GM19324 (cell line): ENCODE measurements around the gene SLC29A3.
"Not testable (repeated sequence)": the region's sequence is repeated elsewhere in the genome, so short reads cannot be mapped to it uniquely, and the experiment has no call there.

Source experiments
- ATAC-seq: cut with Tn5 transposase; IDR thresholded peaks from one replicate; pipeline ENCODE4 v1.9.1; 2021; ENCODE audit warnings: mild to moderate bottlenecking, moderate library complexity; ENCODE audit not compliant: unreplicated experiment, low FRiP score

The SLC29A3 gene

GRCh38 chr10:71319042-71319799, at the start of gene SLC29A3:
TSS of gene SLC29A3 (plus strand) at chr10:71319259. CDS start at chr10:71319310, 51 bp downstream.
- peak; percentile 81 for ATAC-seq

GRCh38 chr10:71269301-71270288, 49.5 kb upstream of the SLC29A3 start:
- no peak for ATAC-seq

GRCh38 chr10:71270301-71271220, 48.5 kb upstream of the SLC29A3 start:
- no peak for ATAC-seq

GRCh38 chr10:71271662-71272055, 47.4 kb upstream of the SLC29A3 start:
- ATAC-seq = no peak

GRCh38 chr10:71272056-71272771, 46.8 kb upstream of the SLC29A3 start:
- no peak for ATAC-seq

GRCh38 chr10:71272974-71273373, 46.1 kb upstream of the SLC29A3 start:
- not testable (repeated sequence) for ATAC-seq

DNA sequence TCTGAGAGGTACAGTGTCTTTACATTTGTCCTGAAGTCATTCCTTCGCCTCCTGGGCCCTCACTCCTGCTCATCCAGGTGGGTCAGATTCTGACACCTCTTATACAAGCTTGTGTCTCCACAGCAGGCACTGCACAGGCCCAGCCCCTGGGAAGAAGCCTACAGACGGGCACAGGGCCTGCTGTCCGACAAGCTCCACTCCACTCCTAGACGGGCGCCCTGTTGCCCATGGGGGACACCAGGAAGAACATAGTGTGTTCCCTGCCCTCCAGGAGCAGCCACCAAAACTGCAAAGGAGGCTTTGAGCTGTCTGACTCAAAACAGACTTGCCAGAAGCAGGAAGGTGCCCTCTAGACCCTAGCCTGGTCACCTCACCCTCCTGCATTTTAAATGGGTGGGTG, 45.6 kb upstream of the SLC29A3 start:
- ATAC-seq = no peak

DNA sequence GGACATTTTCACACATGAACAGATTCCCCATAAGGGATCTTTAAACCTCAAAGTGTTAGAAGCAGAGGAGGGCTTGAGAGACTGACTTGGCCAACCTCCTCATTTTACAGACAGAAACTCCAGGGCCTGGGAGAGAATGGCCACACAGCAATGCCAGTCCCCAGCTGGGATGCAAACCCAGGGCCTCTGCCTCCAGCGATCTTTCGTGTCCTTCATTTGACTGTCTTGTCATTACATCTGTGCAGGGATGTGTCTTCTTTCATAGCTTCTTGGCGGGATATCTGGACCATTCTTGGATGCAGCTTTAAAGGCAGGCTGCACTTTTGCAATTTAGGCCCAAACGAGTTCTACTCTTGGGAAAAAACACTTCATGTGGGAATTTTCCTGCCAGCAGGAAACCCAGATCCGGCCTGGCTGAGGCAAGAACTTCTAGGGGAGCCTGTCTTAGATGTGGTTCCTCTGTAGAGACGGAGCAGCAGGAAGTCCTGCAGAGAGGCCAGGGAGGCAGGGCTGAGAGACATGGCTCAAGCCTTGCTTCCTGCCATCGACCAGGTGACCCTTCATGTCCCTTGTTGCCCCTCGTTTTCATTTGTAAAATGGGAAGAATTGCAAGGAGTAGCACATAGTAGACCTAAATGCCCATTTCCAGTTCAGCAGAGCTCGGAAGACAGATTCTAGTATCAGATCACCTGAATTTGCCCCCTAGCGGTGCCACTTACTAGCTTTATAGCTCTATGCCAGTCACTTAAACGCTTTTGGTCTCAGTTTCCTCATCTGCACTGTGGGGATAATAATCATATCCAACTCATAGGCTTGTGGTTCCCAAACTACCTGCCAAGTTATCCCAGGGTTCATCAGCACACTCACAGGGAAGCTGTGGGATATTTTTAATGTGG, 43.9 kb upstream of the SLC29A3 start:
- ATAC-seq = no peak

- no peak for ATAC-seq
Observed at GRCh38 chr10:71276873-71277272, 42.2 kb upstream of the SLC29A3 start.

- ATAC-seq = no peak
Observed at GRCh38 chr10:71277914-71278665, 41.0 kb upstream of the SLC29A3 start.

DNA sequence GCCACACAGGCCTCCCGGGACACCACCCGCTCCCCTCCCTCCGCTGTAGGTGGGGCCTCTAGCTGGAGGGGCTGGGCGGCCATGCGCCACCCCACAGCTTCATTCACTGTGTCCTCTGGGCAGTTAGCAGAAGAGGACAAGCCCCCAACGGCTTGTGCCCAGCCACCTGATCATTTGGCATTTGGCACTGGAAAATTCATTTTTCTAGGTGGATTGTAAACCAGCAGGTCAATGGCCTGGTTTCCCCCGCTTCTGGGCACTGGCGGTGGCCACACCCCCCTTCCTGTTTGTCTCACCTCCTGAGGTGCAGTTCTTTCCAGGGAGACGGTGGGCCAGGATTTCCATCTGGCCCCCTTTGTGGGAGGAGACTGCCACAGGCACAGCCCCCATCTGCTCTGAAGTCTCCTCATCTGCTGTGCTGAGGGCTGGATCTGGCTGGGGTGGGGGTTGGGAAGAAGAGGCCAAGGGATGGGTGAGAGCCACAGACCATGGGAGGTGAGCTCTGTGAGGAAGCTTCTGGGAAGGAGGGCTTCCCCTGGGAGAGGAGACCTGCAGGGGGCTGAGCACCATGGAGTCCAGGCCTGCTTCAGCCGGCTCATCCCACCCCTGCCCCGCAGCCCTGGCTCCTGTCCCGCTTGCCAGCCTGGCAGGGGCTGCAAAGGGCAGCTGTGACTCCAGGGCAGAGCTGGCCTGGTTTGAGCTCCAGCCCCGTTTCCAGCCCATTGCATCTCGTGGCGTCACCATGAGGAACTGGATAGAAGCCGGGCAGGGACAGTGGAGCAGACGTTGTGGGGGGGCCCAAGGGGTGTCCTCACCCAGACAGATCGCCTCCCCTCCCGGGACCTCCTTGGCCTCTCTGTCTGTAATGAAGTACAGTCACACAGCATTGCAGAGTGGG, 40.1 kb upstream of the SLC29A3 start:
- ATAC-seq = no peak

- ATAC-seq = no peak
Observed at GRCh38 chr10:71279590-71280170, 39.4 kb upstream of the SLC29A3 start.

DNA sequence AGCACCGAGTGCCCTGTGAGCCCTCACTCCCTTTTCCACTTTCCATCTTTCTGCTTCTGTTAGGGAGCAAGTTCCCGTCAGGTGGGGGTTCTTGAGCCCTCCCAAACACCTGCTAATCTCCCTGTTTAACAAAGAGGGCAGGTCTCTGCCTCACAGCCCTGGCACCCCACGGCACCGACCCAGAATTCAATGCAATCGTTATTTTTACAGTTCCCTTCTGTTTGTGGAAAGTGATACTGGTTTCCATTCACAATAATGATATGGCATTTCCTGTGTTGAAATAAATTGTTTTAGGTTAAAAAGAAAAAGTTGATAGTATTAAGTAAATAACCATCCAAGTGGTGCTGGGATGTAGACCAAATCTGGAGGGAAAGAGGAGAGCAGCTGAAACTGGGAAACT, 38.8 kb upstream of the SLC29A3 start:
- ATAC-seq = no peak

- no peak for ATAC-seq
Observed at GRCh38 chr10:71280825-71281224, 38.2 kb upstream of the SLC29A3 start.

DNA sequence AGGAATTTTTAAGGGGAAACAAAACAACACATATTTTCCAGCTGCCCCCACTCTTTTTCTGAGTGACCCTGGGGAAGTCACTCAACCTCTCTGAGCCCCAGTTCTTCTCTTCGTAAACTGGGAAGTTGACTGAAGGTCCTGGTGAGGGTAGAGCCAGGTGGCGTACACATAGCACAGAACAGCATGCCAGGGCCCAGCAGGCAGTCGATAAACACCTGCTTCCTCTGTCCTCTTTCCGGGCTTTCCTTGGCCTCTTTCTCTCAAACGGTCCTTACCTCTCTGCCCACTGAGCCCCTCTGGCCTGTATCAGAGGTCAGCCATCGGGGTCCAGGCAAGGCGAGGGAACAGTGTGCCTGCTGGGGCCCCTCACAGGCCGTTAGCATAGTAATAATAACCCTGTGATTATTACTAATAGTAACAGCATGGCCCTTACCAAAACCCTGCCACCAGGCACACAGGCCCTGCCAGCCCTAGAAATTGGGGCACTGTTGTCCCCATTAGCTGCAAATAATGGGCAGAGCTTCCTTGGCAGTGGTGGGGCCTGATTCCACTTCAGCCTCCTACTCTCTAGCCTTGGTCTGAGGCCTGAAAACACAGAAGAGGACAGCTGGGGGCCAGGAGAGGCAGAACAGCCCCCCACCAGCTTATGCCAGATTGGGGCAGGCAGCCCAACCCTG, 37.3 kb upstream of the SLC29A3 start:
- no peak for ATAC-seq

- ATAC-seq = no peak
Observed at GRCh38 chr10:71282323-71282680, 36.8 kb upstream of the SLC29A3 start.
